Measurements from ENCODE around the gene HDLBP.
A peak's percentile ranks its signal among the peaks of the same experiment; 100 is the strongest.

Gene HDLBP, protein sequence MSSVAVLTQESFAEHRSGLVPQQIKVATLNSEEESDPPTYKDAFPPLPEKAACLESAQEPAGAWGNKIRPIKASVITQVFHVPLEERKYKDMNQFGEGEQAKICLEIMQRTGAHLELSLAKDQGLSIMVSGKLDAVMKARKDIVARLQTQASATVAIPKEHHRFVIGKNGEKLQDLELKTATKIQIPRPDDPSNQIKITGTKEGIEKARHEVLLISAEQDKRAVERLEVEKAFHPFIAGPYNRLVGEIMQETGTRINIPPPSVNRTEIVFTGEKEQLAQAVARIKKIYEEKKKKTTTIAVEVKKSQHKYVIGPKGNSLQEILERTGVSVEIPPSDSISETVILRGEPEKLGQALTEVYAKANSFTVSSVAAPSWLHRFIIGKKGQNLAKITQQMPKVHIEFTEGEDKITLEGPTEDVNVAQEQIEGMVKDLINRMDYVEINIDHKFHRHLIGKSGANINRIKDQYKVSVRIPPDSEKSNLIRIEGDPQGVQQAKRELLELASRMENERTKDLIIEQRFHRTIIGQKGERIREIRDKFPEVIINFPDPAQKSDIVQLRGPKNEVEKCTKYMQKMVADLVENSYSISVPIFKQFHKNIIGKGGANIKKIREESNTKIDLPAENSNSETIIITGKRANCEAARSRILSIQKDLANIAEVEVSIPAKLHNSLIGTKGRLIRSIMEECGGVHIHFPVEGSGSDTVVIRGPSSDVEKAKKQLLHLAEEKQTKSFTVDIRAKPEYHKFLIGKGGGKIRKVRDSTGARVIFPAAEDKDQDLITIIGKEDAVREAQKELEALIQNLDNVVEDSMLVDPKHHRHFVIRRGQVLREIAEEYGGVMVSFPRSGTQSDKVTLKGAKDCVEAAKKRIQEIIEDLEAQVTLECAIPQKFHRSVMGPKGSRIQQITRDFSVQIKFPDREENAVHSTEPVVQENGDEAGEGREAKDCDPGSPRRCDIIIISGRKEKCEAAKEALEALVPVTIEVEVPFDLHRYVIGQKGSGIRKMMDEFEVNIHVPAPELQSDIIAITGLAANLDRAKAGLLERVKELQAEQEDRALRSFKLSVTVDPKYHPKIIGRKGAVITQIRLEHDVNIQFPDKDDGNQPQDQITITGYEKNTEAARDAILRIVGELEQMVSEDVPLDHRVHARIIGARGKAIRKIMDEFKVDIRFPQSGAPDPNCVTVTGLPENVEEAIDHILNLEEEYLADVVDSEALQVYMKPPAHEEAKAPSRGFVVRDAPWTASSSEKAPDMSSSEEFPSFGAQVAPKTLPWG (N-terminal part only)

GRCh38 chr2:241315093-241315878 lies at the start of gene HDLBP:
Gene HDLBP, minus strand, starts transcription at chr2:241315672. Its CDS starts 48,803 bp downstream, at chr2:241266869.
- H3K36me3 ChIP-seq (ENCODE audit: insufficient read depth, low read length), result no peaks in the 10 kb centered on the region; the same call in 1 of the 2 replicates
- peaks cover 31% of the 10 kb centered on the region for H3K4me1 ChIP-seq (ENCODE audit: insufficient read depth, low read length)
- peak within 1 kb of the TSS; percentile 100 for H3K9ac ChIP-seq (ENCODE audit: low read depth, low read length)
- H3K9me3 ChIP-seq (ENCODE audit: control insufficient read depth, insufficient read depth, low read length), result no peaks in the 10 kb centered on the region

DNA sequence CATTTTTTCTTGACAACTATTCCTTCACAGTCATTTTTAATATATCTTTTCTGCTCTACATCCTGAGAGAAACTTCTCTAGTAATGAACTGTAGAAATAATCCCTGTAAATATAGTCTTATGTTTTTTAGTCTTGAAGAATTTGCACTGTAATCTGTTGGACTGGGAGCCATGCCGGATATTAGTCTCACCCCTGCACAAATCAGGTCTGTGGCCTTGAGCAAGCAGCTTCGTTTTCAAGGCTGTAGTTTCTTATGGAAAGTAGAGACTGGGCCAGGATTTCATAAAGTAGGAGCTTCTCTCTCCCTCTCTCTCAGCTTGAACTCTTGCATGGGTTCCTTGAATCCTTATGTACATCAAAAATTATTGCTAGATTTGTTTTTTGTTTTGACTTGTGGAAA lies 49.3 kb upstream of the HDLBP start:
- H3K4me1 ChIP-seq (ENCODE audit: insufficient read depth, low read length), result peaks cover 34% of the 10 kb centered on the region
- H3K9ac ChIP-seq (ENCODE audit: low read depth, low read length), result no peak overlapping the region
- H3K9me3 ChIP-seq (ENCODE audit: control insufficient read depth, insufficient read depth, low read length), result no peaks in the 10 kb centered on the region
- no peaks in the 10 kb centered on the region for H3K36me3 ChIP-seq (ENCODE audit: insufficient read depth, low read length)

DNA sequence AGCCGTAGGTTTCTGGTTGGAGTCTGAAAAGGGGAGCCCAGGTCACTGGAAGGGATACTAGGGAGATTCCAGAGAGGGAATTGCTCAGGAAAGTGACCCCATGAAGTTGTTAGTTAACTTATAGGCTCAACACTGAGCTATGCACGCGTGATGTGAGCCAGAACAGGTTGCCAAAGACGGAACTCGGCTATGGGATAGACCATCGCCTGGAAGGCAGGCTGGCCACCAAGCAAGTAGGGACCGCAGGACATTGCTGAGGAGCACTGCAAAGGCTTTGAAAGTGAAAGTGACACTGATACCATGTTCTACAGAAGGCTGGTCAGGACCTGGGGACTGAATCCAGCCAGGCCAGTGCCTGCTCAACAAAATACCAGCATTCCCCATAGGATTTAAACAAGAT lies 48.0 kb upstream of the HDLBP start:
- no peaks in the 10 kb centered on the region for H3K9me3 ChIP-seq (ENCODE audit: control insufficient read depth, insufficient read depth, low read length)
- peaks cover 34% of the 10 kb centered on the region for H3K4me1 ChIP-seq (ENCODE audit: insufficient read depth, low read length)
- no peak overlapping the region for H3K9ac ChIP-seq (ENCODE audit: low read depth, low read length)

DNA sequence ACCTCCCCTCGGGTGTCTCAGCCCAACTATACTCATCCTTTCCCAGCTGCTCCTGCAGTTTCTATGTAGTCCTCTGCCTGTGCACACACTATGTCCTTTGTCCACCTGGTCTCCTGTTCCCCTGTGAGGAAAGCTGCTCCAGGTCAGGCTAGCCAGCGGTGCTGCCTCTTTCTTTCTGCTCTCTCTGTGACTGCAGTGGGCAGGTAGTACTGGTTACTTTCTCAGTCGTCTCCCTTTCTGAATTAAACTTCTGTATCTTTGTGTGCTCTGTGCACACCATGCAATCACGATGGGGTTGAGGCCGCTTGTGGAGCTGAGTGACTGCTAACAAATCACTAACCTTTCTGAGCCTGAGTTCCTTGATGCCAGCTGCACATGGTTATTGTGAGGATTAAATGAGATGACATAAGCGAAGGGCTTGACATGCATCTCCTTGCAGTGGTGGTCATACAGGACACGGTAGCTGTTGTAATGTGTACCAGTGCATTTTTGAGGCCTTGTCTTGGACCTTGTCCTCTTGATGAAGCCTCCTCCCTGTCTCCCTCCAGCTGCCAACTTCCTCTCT lies 44.1 kb upstream of the HDLBP start:
- 0 out of 2 replicates have a peak, but pooled peaks cover 1% of the 10 kb centered on the region for H3K36me3 ChIP-seq (ENCODE audit: insufficient read depth, low read length)
- H3K9me3 ChIP-seq (ENCODE audit: control insufficient read depth, insufficient read depth, low read length), result no peaks in the 10 kb centered on the region
- no peak overlapping the region for H3K9ac ChIP-seq (ENCODE audit: low read depth, low read length)
- H3K4me1 ChIP-seq (ENCODE audit: insufficient read depth, low read length), result peaks cover 15% of the 10 kb centered on the region

More for the DNA sequence above, 48.0 kb upstream of the HDLBP start:
- H3K36me3 ChIP-seq (ENCODE audit: insufficient read depth, low read length), result no peaks in the 10 kb centered on the region

GRCh38 chr2:241358470-241358869 lies 43.0 kb upstream of the HDLBP start:
- H3K36me3 ChIP-seq (ENCODE audit: insufficient read depth, low read length), result 0 out of 2 replicates have a peak, but pooled peaks cover 5% of the 10 kb centered on the region
- H3K9ac ChIP-seq (ENCODE audit: low read depth, low read length), result no peak overlapping the region
- no peaks in the 10 kb centered on the region for H3K9me3 ChIP-seq (ENCODE audit: control insufficient read depth, insufficient read depth, low read length)
- H3K4me1 ChIP-seq (ENCODE audit: insufficient read depth, low read length), result peaks cover 17% of the 10 kb centered on the region

DNA sequence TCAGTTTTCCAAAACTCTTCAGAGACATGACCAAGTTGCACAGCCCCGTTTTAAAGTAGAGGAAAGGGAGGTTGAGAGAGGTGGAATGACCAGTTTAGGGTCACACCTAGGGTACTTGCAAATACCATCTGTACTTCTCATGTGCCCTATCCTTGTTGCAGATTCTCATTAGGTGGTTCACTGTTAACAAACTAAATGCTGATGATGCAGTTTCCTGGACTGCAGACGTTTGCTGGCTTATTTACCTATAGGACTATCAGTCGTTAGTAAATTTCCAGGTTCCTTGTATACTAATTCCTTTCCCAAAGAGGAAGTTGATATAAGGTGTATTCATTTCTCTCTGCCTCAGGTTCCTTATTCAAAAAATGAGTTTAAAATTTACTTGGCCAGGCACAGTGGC lies 42.1 kb upstream of the HDLBP start:
- Histone ChIP-seq H3K9ac (ENCODE audit: low read depth, low read length) (peak overlapping the region; percentile 85; the same call in 1 of the 2 replicates), H3K36me3 (ENCODE audit: insufficient read depth, low read length) (peaks cover 8% of the 10 kb centered on the region; the same call in 1 of the 2 replicates), H3K9me3 (ENCODE audit: control insufficient read depth, insufficient read depth, low read length) (no peaks in the 10 kb centered on the region), H3K4me1 (ENCODE audit: insufficient read depth, low read length) (peaks cover 14% of the 10 kb centered on the region)

DNA sequence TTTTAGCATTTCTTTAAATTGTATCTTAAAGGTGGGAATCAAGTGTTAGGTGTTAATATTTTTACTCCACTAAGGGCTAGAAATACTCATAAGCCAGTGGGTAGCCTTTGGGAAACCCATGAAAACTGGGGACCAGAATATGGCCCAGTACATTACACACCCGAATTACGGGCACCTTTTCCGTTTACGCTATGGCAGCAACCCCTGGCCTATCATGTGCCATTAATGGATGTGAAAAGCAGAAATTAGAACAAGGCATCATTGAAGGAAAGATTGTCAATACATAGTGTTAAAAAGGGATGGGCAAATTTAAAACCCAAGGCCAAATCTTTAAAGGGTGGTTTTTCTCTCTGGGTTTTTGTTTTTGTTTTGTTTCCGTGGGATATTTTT lies 41.4 kb upstream of the HDLBP start:
- peaks cover 14% of the 10 kb centered on the region for H3K4me1 ChIP-seq (ENCODE audit: insufficient read depth, low read length)

GRCh38 chr2:241355983-241356870 lies 40.8 kb upstream of the HDLBP start, which contains the start of gene FARP2:
Gene FARP2, plus strand, starts transcription at chr2:241356285. Its CDS starts 16,823 bp downstream, at chr2:241373108.
- Histone ChIP-seq H3K4me1 (ENCODE audit: insufficient read depth, low read length) (peaks cover 10% of the 10 kb centered on the region), H3K9ac (ENCODE audit: low read depth, low read length) (peak within 1 kb of the TSS; percentile 85), H3K36me3 (ENCODE audit: insufficient read depth, low read length) (peaks cover 20% of the 10 kb centered on the region), H3K9me3 (ENCODE audit: control insufficient read depth, insufficient read depth, low read length) (no peaks in the 10 kb centered on the region)

More for the DNA sequence above, 41.4 kb upstream of the HDLBP start:
- Histone ChIP-seq H3K36me3 (ENCODE audit: insufficient read depth, low read length) (peaks cover 15% of the 10 kb centered on the region), H3K9me3 (ENCODE audit: control insufficient read depth, insufficient read depth, low read length) (no peaks in the 10 kb centered on the region), H3K9ac (ENCODE audit: low read depth, low read length) (peak overlapping the region; percentile 85)

DNA sequence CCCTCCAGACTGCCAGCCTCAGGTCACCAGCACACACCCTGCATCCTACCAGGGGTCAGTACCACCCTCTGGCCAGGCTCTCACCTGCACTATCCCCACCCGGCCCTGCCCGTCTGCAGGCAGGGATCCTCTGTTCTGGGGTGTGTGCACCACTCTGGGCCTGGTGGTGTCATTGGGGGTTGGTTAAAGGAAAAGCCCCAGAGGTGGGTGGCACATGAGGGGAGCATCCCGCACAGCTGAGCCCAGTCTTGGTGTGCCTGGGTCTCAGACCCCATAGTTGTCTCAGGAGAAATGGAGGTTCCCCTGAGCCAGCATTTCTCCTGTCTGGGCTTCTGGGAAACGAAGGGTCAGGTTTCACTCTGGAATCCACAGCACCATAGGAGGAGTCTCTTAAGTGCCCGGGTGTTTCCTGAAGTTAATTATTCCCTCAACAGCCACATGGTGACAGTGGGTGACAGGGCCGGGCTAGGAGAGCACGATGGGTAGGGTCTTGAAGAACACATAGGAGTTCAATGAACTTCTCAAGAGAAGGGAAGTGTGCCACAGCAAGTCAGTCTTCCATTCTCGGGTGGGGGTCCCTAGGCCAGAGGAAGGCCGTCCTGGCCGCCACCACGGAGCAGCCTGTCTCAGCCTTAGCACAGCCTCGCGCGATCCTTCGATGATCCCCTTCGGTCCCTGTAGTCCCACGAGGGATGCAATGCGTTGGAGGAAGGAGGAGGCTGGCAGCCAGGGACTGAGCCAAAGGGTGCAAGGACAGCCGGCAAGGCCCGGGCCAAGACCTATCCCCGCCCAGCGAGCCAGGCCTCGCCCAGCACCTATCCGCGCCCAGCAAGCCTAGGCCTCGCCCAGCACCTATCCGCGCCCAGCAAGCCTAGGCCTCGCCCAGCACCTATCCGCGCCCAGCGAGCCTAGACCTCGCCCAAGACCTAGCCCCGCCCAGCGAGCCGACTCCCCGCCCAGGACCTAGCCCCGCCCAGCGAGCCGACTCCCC lies 39.5 kb upstream of the HDLBP start:
- no peaks in the 10 kb centered on the region for H3K9me3 ChIP-seq (ENCODE audit: control insufficient read depth, insufficient read depth, low read length)
- H3K36me3 ChIP-seq (ENCODE audit: insufficient read depth, low read length), result peaks cover 32% of the 10 kb centered on the region
- peak overlapping the region; percentile 43; the same call in 1 of the 2 replicates for H3K9ac ChIP-seq (ENCODE audit: low read depth, low read length)
- H3K4me1 ChIP-seq (ENCODE audit: insufficient read depth, low read length), result peaks cover 5% of the 10 kb centered on the region

- H3K4me1 ChIP-seq (ENCODE audit: insufficient read depth, low read length), result peaks cover 5% of the 10 kb centered on the region; the same call in 1 of the 2 replicates
- peaks cover 48% of the 10 kb centered on the region for H3K36me3 ChIP-seq (ENCODE audit: insufficient read depth, low read length)
- no peaks in the 10 kb centered on the region for H3K9me3 ChIP-seq (ENCODE audit: control insufficient read depth, insufficient read depth, low read length)
- H3K9ac ChIP-seq (ENCODE audit: low read depth, low read length), result no peak overlapping the region
Observed at GRCh38 chr2:241352227-241352626, 36.8 kb upstream of the HDLBP start.

DNA sequence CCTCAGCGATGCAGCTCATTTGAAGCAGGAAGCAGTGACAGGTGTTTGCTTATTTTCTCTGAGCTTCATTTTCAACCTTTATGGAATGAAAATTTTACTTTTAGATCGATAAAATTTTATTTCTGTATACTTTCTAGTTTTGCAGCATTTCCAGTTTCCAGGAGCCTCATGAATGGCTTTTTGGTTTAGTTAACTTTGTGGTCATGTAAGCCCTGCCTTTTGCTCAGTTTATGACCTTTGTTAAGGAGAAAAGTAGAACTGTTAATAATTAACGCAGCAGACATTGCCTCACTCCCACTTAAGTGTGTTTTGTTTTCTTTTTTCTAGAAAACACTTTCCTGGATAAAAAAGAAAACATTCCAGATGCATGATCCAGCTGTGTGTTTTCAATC lies 36.2 kb upstream of the HDLBP start:
- Histone ChIP-seq H3K9me3 (ENCODE audit: control insufficient read depth, insufficient read depth, low read length) (no peaks in the 10 kb centered on the region), H3K9ac (ENCODE audit: low read depth, low read length) (no peak overlapping the region), H3K4me1 (ENCODE audit: insufficient read depth, low read length) (peaks cover 5% of the 10 kb centered on the region; the same call in 1 of the 2 replicates), H3K36me3 (ENCODE audit: insufficient read depth, low read length) (peaks cover 54% of the 10 kb centered on the region)
